OCI-LY7 (cell line): ENCODE results near the gene STEAP4. TPM values are rescaled to one million over a fixed set of nuclear protein-coding genes. Genes with fewer than 3 reads are reported as not detected.

Source experiments
- BruUV-seq: library from RNA; stranded (reverse); fragments of 400-500 nt; replicated peaks from 2 replicates; lab custom pipeline; 2021; lab: Mats Ljungman, UMichigan
- CTCF ChIA-PET: fragments of 300-600 bp; sonication (Branson Sonifier 250); formaldehyde crosslinking; loops from one replicate; lab custom pipeline; 2022; ENCODE audit warnings: antibody characterized with exemption; ENCODE audit not compliant: unreplicated experiment; lab: Charles Lee
- POLR2A ChIA-PET: fragments of 300-600 bp; sonication (Branson Sonifier 250); formaldehyde crosslinking; loops from one replicate; lab custom pipeline; 2022; ENCODE audit warnings: antibody characterized with exemption; lab: Charles Lee
- DNase-seq: peaks from one replicate; pipeline ENCODE4 v3.0.0-alpha.2; 2015; ENCODE audit warnings: low spot score
- H2AFZ ChIP-seq: fragments of 200-600 bp; sonication (generic), shearing (Covaris generic); 2 replicates; pipeline ENCODE4 v1.6.1; 2014; ENCODE audit warnings: mild to moderate bottlenecking, antibody characterized with exemption, low read length, moderate library complexity
- H3K27ac ChIP-seq: fragments of 200-600 bp; sonication (generic); 2 replicates; pipeline ENCODE4 v1.5.1; 2014; ENCODE audit warnings: mixed run types, low read depth, mild to moderate bottlenecking, moderate library complexity, low read length, inconsistent platforms; ENCODE audit not compliant: poor library complexity, severe bottlenecking
- H3K36me3 ChIP-seq: fragments of 200-600 bp; sonication (generic); 2 replicates; pipeline ENCODE4 v1.6.1; 2014; ENCODE audit warnings: mild to moderate bottlenecking, antibody characterized with exemption, low read length, moderate library complexity, mixed read lengths; ENCODE audit not compliant: insufficient read depth
- H3K4me1 ChIP-seq: fragments of 200-600 bp; sonication (generic); 2 replicates; pipeline ENCODE4 v1.5.1; 2014; ENCODE audit warnings: mild to moderate bottlenecking, low read length; ENCODE audit not compliant: insufficient read depth, poor library complexity, severe bottlenecking
- H3K4me2 ChIP-seq: fragments of 200-600 bp; sonication (generic); 2 replicates; pipeline ENCODE4 v1.6.1; 2014; ENCODE audit warnings: mild to moderate bottlenecking, low read length
- H3K4me3 ChIP-seq: fragments of 200-600 bp; sonication (generic); 2 replicates; pipeline ENCODE4 v1.5.1; 2014; ENCODE audit warnings: mild to moderate bottlenecking, low read depth, low read length; ENCODE audit not compliant: poor library complexity, severe bottlenecking
- H3K79me2 ChIP-seq: fragments of 200-600 bp; sonication (generic); 2 replicates; pipeline ENCODE4 v1.6.1; 2016; ENCODE audit warnings: low read depth, mild to moderate bottlenecking, low read length, moderate library complexity, mixed read lengths; ENCODE audit not compliant: insufficient read depth
- H3K9me2 ChIP-seq: fragments of 200-600 bp; sonication (generic); 2 replicates; pipeline ENCODE4 v1.6.1; 2016; ENCODE audit warnings: mild to moderate bottlenecking, low read length, mixed read lengths; ENCODE audit not compliant: insufficient read depth
- H3K9me3 ChIP-seq: fragments of 200-600 bp; sonication (generic); 2 replicates; pipeline ENCODE4 v1.6.1; 2014; ENCODE audit warnings: mild to moderate bottlenecking, mixed run types, low read length, mixed read lengths
- H4K20me1 ChIP-seq: fragments of 200-600 bp; sonication (generic); 2 replicates; pipeline ENCODE4 v1.6.1; 2014; ENCODE audit warnings: mild to moderate bottlenecking, antibody characterized with exemption, low read length, moderate library complexity, mixed read lengths; ENCODE audit not compliant: insufficient read depth
- EZH2phosphoT487 ChIP-seq: fragments of 200-600 bp; sonication (generic); IDR thresholded peaks from 2 replicates; pipeline ENCODE4 v1.6.1; 2018; ENCODE audit warnings: low read depth, borderline replicate concordance, mild to moderate bottlenecking, mixed run types, antibody characterized with exemption, low read length, moderate library complexity, mixed read lengths
- intact Hi-C: fragments of 100-400 bp; cut with micrococcal nuclease; formaldehyde crosslinking; loops from one replicate; pipeline ENCODE4 v1.10.0; 2022; ENCODE audit not compliant: unreplicated experiment
- total RNA-seq, 2 experiments: library from RNA; depleted of rRNA in 1 of 2; stranded (reverse); fragments of >200 nt in 1 of 2; shearing (Covaris generic) in 1 of 2; gene quantifications; 2 replicates each; pipeline ENCODE4 v1.2.3, GENCODE V29; 2014 to 2022
- TF ChIP-seq, protein P1 (sequence below): fragments of 200-600 bp; sonication (generic); conservative IDR thresholded peaks from 2 replicates; pipeline ENCODE4 v1.5.1; 2014; ENCODE audit warnings: mild to moderate bottlenecking, antibody characterized with exemption, low read length, moderate library complexity, mixed read lengths

STEAP4 gene
- total RNA-seq, 2 experiments from 2014 or later: not detected

DNA sequence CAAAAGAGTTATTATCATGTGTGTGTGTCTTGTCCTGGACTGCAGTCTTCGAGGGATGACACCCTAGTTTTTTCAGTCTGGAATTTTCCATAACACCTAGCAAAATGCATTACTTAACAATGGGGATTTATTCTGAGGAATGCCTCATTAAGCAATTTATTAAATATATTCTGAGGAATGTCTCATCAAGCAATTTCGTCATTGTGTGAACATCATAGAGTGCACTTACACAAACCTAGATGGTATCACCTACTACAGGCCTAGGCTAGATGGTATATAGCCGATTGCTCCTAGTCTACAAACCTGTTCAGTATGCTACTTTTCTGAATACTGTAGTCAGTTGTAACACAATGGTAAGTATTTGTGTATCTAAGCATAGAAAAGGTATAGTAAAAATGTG is 1.1 kb upstream of the STEAP4 start:
- BruUV-seq: no TSS peak
- no peaks in the 10 kb centered on the region for H3K4me1 ChIP-seq
- no peaks in the 10 kb centered on the region for H3K79me2 ChIP-seq
- H3K9me2 ChIP-seq: no peaks in the 10 kb centered on the region
- ChIA-PET CTCF (no interaction called here), POLR2A (interaction anchor here (1.1 kb wide), 1 partner anchor 12 kb away, joined by 6 read pairs; no protein-coding TSS in a partner anchor)
- H3K4me3 ChIP-seq: no peak overlapping the region
- no peaks in the 10 kb centered on the region for H4K20me1 ChIP-seq
- no peak for TF ChIP-seq EZH2phosphoT487
- TF ChIP-seq, protein P1, sequence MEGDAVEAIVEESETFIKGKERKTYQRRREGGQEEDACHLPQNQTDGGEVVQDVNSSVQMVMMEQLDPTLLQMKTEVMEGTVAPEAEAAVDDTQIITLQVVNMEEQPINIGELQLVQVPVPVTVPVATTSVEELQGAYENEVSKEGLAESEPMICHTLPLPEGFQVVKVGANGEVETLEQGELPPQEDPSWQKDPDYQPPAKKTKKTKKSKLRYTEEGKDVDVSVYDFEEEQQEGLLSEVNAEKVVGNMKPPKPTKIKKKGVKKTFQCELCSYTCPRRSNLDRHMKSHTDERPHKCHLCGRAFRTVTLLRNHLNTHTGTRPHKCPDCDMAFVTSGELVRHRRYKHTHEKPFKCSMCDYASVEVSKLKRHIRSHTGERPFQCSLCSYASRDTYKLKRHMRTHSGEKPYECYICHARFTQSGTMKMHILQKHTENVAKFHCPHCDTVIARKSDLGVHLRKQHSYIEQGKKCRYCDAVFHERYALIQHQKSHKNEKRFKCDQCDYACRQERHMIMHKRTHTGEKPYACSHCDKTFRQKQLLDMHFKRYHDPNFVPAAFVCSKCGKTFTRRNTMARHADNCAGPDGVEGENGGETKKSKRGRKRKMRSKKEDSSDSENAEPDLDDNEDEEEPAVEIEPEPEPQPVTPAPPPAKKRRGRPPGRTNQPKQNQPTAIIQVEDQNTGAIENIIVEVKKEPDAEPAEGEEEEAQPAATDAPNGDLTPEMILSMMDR: no peak
- no peak overlapping the region for H2AFZ ChIP-seq
- no peaks in the 10 kb centered on the region for H3K9me3 ChIP-seq
- no peak for DNase-seq
- H3K4me2 ChIP-seq: no peak overlapping the region
- no peak overlapping the region for H3K27ac ChIP-seq
- H3K36me3 ChIP-seq: no peaks in the 10 kb centered on the region
- intact Hi-C loops: no loop called here

DNA sequence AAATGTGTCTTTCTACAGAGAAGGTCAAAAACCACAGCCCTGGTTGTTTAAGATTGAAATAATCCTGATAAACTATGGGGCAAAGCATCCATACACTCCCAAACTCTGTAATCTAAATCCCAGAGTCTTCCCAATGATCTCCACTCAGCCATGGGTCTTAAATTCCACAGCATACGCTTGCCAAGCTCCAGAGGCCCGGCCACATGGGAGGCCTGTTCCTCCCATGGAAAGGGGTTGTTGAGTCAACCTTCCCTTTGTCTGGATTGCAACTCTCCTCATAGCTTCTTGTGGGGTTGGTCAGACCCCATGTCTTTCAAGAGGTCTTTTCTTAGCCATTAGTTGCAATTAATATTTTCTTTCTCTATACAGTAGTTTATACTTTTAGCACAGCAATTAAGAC is 718 bp upstream of the STEAP4 start:
- H2AFZ ChIP-seq: no peak overlapping the region
- H3K36me3 ChIP-seq: no peaks in the 10 kb centered on the region
- no peak overlapping the region for H3K4me2 ChIP-seq
- no peaks in the 10 kb centered on the region for H3K79me2 ChIP-seq
- POLR2A ChIA-PET: interaction anchor here (0.6 kb wide), 1 partner anchor 21 kb away, joined by 3 read pairs; no protein-coding TSS in a partner anchor
- no peak for DNase-seq
- no peak overlapping the region for H3K4me3 ChIP-seq
- BruUV-seq: no TSS peak
- no peaks in the 10 kb centered on the region for H4K20me1 ChIP-seq
- no peaks in the 10 kb centered on the region for H3K9me3 ChIP-seq
- H3K4me1 ChIP-seq: no peaks in the 10 kb centered on the region
- H3K9me2 ChIP-seq: no peaks in the 10 kb centered on the region
- CTCF ChIA-PET: no interaction called here
- no peak overlapping the region for H3K27ac ChIP-seq
- TF ChIP-seq, protein P1: no peak
- TF ChIP-seq EZH2phosphoT487: no peak
- intact Hi-C loops: no loop called here

- Histone ChIP-seq H3K9me3 (no peaks in the 10 kb centered on the region), H3K4me1 (no peaks in the 10 kb centered on the region), H3K36me3 (no peaks in the 10 kb centered on the region), H4K20me1 (no peaks in the 10 kb centered on the region), H3K9me2 (no peaks in the 10 kb centered on the region), H3K4me2 (no peak overlapping the region), H2AFZ (no peak overlapping the region), H3K79me2 (no peaks in the 10 kb centered on the region), H3K27ac (no peak overlapping the region), H3K4me3 (no peak overlapping the region)
- DNase-seq: no peak
- TF ChIP-seq EZH2phosphoT487: no peak
- TF ChIP-seq, protein P1: no peak
- ChIA-PET POLR2A (no interaction called here), CTCF (no interaction called here)
- no TSS peak for BruUV-seq
- intact Hi-C loops: no loop called here
Observed at GRCh38 chr7:88305044-88305443, 1.6 kb downstream of the STEAP4 start.
